HCT116 (cell line): Measurements from ENCODE around the gene KIAA1755.

ENCODE experiments used
- CTCF ChIP-seq, 3 experiments: fragments of 200-600 bp in 1 of 3; sonication (generic) in 1 of 3; IDR thresholded peaks in 2 of 3; conservative IDR thresholded peaks in 1 of 3; 2 replicates each; pipeline ENCODE4 v1.5.1; 2012 to 2017; ENCODE audit warnings: low read depth in 2 of 3, low read length in 2 of 3, antibody characterized with exemption in 1 of 3, borderline replicate concordance in 1 of 3, control low read depth in 1 of 3, mild to moderate bottlenecking in 1 of 3, mixed read lengths in 1 of 3, mixed run types in 1 of 3, moderate library complexity in 1 of 3; ENCODE audit not compliant: insufficient read depth in 1 of 3
- EZH2 ChIP-seq: fragments of 200-600 bp; sonication (generic); IDR thresholded peaks from 2 replicates; pipeline ENCODE4 v1.6.1; 2017; ENCODE audit warnings: antibody characterized with exemption, mixed run types
- MAX ChIP-seq: IDR thresholded peaks from 2 replicates; pipeline ENCODE4 v1.6.1; 2012
- POLR2A ChIP-seq: IDR thresholded peaks from 2 replicates; pipeline ENCODE4 v1.7.0; 2011; ENCODE audit warnings: borderline replicate concordance; ENCODE audit not compliant: insufficient read depth, insufficient read length; ENCODE audit errors: extremely low read depth
- POLR2AphosphoS5 ChIP-seq: IDR thresholded peaks from 2 replicates; pipeline ENCODE4 v1.6.1; 2011; ENCODE audit warnings: mild to moderate bottlenecking, low read depth, low read length, moderate library complexity
- SIN3A ChIP-seq: IDR thresholded peaks from 2 replicates; pipeline ENCODE4 v1.6.1; 2012; ENCODE audit warnings: low read depth
- YY1 ChIP-seq: IDR thresholded peaks from 2 replicates; pipeline ENCODE4 v1.6.1; 2011; ENCODE audit warnings: low read length, low read depth, moderate library complexity, mild to moderate bottlenecking; ENCODE audit not compliant: insufficient replicate concordance; ENCODE audit errors: extremely low read depth
- ZFX ChIP-seq: fragments of 450-650 bp; IDR thresholded peaks from 2 replicates; pipeline ENCODE4 v1.6.1; 2017

DNA sequence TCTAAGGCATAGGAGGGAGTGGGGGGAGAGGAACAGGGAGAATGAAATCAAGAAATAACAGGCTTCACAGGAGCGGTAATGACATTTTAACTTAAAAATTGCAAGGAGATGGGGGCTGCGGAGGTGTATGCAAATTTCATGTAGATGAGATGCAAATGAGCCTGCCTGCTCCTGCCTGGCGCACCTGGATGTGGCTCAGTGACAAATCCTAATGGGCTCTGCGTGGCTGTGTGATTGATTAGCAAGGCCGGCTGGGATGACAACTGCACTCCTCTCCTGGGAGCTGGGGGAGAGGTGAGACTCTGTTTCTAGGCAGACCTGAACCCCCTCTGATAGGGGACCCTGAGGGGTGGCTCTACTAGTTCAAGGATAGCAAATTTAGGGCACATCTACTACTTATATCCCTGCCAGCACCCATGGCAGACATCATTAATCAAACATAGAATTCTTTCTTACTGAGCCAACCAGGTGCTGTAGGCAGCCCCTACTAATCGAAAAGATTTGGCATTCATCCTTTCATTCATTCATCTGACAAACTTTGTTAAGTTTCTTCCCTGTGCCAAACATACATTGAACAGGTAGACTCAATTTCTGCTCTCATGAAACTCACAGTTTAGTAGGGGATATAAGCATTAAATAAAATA, 57.1 kb downstream of the KIAA1755 start:
- TF ChIP-seq CTCF (IDR thresholded peaks at IDR 0.05 in 2 of 3, conservative IDR thresholded peaks at IDR 0.05 in 1 of 3; ENCODE audit: borderline replicate concordance in 1 of 3, insufficient read depth in 1 of 3, low read depth in 2 of 3, low read length in 2 of 3) (no peak), EZH2 (no peak), YY1 (no peak), SIN3A (no peak), POLR2A (no peak), ZFX (no peak), POLR2AphosphoS5 (no peak), MAX (no peak)
